Omental fat pad (tissue), 4 donors: Measurements from ENCODE around the gene CEP83. TPM values are rescaled to one million over a fixed set of nuclear protein-coding genes. Genes with fewer than 3 reads are reported as not detected.

Experiments
- ATAC-seq: fragments of 150-250 bp; one replicate; pipeline ENCODE4 v1.9.1; 2016; ENCODE audit warnings: mild to moderate bottlenecking, moderate library complexity; ENCODE audit not compliant: low FRiP score
- DNase-seq: peaks from one replicate; pipeline ENCODE4 v3.0.0-alpha.2; 2019; ENCODE audit warnings: low spot score
- CTCF ChIP-seq, 3 donors: fragments of 450-650 bp; IDR thresholded peaks; one replicate each; pipeline ENCODE4 v1.5.1; 2016 to 2017; ENCODE audit warnings: antibody characterized with exemption in 3 of 3, mild to moderate bottlenecking in 3 of 3, moderate library complexity in 2 of 3
- total RNA-seq, 4 donors: library from RNA; depleted of rRNA; stranded (reverse); fragments of >200 nt; gene quantifications; one replicate each; pipeline ENCODE4 v1.1.0, GENCODE V29; 2016

Gene CEP83
- total RNA-seq, 4 donors from 2014 or later: 11.0 to 42.4 (median 20.0) TPM

DNA sequence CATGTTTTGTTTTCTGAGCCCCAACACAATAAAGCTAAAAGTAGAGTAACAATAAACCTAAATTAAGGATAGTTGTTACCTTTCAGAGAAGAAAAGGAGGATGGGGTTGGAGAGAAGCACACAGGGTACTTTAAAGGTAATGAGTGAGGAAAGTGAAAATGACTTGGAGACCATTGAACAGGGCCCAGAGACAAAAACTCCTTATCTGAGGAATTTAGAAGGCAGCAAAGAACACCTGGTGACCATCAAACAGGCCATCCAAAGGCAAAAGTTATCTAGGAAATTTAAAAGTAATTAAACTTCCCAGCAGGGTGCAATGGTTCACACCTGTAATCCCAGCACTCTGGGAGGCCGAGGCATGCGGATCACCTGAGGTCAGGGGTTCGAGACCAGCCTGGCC lies 39.0 kb upstream of the CEP83 start:
- DNase-seq (no peak), ATAC-seq (no peak)
- no peak for TF ChIP-seq CTCF (IDR thresholded peaks at IDR 0.05)

GRCh38 chr12:94498073-94498472 lies 38.4 kb upstream of the CEP83 start:
- ATAC-seq (no peak), DNase-seq (no peak)
- TF ChIP-seq CTCF (IDR thresholded peaks at IDR 0.05): no peak

GRCh38 chr12:94495445-94496115 lies 35.9 kb upstream of the CEP83 start:
- no peak for TF ChIP-seq CTCF (IDR thresholded peaks at IDR 0.05)
- ATAC-seq (no peak), DNase-seq (no peak)

DNA sequence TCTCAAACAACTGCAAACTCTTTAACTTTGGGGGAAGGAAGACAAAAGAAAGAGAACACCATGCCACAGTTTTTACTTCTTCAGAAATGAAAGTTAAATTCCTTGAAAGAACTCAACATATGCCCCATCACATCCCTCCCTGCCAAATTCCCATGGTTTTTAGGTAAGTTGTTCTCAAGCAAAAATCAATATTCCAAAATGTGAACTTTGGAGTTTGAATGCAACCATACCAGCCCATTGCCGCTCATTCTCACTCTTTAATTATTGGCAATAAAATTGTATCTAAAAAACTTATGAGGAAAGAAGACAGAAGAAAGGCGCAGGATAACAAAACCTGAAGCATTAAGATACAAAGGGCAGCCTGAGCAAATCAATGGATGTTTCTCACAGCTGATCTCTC lies 31.8 kb upstream of the CEP83 start:
- no peak for ATAC-seq
- no peak for DNase-seq
- TF ChIP-seq CTCF (IDR thresholded peaks at IDR 0.05): no peak

GRCh38 chr12:94488463-94488862 lies 28.8 kb upstream of the CEP83 start:
- ATAC-seq (no peak), DNase-seq (no peak)
- no peak for TF ChIP-seq CTCF (IDR thresholded peaks at IDR 0.05)

- DNase-seq (no peak), ATAC-seq (no peak)
- no peak for TF ChIP-seq CTCF (IDR thresholded peaks at IDR 0.05)
Observed at GRCh38 chr12:94481734-94482133, 22.1 kb upstream of the CEP83 start.

DNA sequence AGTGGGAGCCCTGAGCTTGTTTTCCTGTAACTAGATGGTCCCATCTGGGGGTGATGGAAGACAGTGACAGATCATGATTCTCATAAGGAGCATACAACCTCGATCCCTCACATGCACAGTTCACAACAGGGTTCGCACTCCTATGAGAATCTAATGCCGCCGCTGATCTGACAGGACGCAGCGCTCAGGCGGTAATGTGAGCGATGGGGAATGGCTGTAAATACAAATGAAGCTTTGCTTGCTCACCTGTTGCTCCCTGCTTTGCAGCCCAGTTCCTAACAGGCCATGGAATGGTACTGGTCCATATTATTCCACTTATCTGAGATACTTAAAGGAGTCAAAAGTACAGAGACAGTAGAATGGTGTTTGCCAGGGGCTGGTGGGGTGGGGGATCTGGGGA lies 9.9 kb upstream of the CEP83 start:
- TF ChIP-seq CTCF (IDR thresholded peaks at IDR 0.05): no peak
- no peak for ATAC-seq
- no peak for DNase-seq
